SIG-M5 treated with dmso at 0.1 percent for 504 hours (cell line): ENCODE measurements around the gene SIAH1.
"Not testable (repeated sequence)": the region's sequence is repeated elsewhere in the genome, so short reads cannot be mapped to it uniquely, and the experiment has no call there.

ENCODE experiments used
- DNase-seq: peaks from one replicate; lab custom pipeline; 2025; ENCODE audit not compliant: unreplicated experiment; lab: John Stamatoyannopoulos, UW

SIAH1 gene

DNA sequence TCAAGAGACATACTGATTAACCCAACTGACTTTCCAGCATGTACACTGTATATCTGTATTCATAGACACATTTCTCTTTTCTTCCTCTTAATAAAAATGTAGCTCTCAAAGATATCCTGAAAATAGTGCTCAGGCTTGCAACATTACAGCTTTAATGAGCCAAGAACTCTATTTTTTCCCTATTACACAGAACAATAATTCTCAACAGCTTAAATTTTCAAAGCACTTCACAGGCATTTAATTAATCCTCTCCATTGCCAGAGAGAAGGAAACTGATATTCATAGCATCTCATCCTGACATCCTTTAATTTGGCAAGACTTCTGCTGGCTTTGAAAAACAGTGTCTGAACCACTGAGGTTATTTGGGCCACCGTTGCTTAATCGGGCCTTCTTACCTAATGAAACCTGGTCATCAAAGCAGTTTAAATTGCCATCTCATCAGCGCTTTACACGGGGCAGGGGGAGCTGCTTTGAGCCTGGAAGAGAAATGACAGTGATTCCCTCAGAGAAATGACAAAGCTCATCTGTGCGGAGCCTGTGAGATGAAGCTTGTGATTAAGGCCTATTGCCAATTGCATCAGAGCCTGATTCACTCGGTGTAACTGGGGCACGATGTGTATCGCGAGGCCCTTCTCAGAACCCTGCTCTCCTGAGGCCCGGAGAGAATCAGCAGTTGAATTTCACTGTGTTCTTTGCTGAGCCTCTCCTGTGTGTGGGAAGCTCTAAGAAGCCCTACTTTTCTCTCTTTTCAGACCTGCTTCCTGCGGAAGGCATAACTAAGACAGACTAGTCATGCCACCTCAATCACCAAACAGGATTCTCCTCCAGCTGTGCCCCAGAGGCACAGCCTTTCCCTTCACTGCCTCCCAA lies 8.5 kb upstream of the SIAH1 start:
- no peak for DNase-seq

DNA sequence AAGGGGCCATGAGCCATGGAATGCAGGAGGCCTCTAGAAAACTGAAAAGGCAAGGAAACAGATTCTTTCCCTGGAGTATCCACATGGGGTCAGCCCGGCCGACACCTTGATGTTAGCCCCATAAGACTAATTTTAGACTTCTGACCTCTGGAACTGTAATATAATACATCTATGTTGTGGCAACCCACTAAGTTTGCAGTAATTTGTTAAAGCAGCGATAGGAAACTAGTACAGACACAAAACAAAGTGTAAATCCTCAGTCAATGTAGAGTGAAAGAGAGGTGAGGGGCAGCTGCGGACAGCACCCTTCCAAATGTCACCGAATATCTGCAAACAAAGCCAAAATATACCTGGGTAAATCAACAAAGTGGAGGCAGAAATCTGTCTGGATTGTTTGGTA lies 7.2 kb upstream of the SIAH1 start:
- DNase-seq: no peak

DNA sequence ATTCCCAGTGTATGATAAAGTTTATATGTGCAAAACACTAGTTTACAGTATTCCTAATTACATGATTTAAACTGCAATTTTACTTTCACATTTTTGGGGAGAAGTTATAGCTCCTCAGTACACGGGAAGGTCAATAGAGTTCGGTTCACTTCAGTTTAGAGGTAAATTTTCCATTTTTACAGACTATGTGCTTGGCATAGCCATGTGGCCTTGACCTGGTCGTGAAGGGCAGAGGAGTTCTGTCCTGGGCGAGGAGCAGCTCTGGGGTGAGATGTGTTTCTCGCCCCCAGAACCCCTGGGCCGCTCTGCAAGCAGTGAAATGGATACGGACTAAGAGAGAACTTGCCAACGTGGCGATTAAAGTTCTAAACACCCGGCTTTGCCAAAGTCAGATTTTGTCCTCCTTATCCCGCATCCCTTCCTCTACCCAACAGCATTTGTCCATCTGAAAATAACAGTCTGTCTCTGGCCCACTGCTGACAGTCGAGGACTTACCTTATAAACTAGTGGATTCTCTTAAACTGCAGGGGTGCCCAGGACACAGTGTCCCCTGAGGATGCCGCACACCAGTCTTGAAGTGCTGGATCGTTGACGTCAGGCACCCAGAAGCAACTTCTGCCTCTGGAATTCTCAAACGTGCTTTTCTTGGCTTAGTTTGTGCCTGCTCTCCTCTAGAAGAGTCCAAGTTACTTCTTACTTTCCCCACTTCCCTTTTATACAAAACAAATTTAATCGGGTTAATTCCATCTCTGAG lies 1.5 kb upstream of the SIAH1 start:
- no peak for DNase-seq

DNA sequence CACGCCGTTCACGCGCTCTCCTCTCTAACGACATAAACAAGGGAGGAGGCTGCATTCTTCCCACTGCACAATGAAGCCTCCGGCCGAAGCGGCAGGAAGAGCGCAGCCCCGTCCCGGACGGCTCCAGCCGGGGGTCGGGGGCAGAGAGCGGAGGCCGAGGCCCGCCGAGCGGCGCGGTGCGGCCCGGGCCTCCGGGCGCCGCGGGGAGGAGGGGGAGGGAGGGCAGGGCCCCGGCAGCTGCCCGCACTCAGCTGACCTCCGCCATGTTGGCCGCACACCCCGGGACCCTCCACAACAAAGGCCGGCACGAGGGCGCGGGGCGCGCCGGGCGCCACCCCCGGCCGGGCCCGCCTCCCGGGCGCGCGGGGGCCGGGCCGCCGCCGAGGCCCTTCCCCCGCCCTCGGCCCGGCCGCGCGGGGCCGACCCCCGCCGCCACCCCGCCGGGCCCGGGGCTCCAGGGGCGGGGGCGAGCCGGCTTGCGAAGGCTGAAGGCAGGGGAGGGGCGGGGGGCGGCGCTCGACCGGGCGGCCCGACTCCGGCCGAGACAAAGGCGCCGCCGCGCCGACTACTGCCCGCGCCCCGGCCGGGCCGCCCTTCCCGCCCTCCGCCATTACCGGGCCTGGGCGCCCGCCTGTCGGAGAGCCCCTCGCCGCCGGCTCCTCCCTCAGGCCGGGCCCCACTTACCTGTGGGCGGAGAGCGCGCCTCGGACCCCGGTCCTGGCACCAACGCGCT lies 527 bp downstream of the SIAH1 start:
- DNase-seq: no peak

DNA sequence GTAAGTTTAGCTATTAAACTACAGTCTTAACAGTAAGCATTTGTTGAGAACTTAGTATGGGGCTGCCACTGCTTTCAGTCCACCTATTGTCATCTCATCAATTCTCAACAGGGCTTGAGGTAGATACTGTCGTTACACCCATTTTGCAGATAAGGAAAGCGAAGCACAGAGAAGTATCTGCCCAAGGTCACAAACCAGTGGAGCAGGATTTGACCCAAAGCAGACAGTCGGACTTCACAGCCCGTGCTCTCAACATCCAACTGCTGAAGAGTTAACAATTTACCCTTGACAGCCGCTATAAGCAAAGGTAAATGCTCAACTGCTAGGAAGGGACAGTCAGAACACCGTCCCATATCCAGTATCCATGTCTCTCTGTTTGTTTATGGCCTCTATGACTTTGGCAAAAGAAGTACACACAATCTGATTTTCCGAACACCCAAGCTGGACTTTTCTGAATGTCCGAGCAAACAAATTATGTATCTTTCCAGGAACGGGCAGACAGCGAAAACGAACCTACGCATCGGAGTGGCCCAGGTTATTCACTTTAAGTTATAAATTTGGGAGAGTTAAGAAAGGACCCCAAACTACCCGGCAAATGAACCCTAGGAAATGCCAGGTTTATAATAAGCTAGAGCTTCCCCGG lies 1.2 kb downstream of the SIAH1 start:
- no peak for DNase-seq

DNA sequence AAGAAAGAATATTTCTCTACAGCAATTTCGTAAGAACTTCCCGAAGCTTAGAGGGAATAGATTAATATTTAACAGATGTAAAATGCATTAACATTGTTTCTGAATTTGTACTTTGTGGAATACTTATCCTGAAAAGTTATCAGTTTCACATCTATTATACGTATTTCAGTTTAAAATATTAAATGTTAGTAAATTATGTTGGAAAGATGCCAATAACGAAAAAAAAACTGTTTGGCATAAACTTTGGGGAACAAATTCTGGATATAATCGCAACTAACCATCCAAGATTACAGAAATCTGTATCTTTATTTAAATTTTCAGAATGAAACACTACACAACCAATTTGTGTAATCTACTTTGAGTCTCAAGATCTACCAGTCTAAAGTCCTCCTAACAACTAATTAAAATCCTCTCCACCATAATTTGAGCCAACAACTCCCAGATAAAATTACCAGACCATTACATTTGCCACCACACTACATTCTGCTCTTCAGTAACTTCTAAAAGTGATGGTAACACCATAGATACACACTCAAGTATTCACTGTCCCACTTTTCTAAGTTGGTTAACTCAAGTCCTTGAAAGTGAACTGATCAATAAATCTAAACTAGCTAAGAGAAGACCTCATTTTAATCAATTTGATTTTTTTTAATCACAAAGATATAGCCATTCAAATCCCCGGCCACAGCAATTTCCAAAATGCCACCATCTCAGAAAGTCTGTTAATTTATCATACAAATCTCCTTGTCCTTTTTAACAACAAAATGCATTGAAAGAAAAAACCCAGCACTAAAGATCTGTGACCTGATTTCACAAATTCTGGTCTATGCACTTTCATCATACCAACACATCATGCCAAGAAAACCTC lies 2.0 kb downstream of the SIAH1 start:
- DNase-seq: no peak

DNA sequence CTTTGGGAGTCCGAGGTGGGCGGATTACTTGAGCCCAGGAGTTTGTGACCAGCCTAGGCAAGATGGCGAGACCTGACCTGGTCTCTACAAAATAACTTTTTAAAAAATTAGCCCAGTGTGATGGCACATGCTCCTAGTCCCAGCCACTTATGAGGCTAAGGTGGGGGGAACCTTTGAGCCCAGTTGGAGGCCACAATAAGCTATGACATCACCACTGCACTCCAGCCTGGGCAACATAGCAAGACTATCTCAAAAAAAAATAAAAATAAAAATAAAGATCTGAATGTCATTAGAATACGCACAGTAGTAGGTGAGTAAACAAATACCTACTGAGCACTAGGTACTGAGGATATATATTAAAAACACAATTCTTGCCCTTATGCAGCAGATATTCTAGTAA lies 3.1 kb downstream of the SIAH1 start:
- no peak for DNase-seq

DNA sequence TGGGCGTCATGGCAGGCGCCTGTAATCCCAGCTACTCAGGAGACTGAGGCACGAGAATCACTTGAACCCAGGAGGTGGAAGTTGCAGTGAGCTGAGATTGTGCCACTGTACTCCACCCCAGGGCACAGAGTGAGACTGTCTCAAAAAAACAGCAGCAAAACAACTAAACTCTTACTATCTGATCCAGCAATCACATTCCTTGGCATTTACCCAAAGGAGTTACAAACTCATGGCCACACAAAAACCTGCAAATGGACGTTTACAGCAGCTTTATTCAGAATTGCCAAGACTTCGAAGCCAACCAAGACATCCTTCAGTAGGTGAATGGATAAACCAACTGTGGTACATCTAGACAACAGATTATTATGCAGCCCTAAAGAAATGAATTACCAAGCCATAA lies 4.0 kb downstream of the SIAH1 start:
- no peak for DNase-seq

DNA sequence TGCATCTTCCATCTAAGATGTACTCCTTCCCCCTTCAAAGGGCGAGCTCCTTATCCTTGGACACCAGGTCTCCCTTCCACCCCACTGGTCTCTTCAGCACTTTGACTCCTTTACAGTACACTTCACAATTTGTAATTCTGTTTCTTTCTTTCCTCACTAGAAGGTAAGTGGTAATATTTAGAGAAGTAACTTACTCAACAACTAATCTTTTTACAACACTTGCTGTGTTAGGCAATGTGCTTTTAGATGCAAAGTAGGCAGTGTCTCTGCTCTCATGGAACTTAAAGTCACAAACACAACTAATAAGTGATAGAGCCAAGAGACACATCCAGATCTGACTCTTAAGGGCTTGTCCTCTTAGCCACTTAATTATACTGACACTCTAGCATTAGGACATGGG lies 6.4 kb downstream of the SIAH1 start:
- peak; percentile 78 for DNase-seq

DNA sequence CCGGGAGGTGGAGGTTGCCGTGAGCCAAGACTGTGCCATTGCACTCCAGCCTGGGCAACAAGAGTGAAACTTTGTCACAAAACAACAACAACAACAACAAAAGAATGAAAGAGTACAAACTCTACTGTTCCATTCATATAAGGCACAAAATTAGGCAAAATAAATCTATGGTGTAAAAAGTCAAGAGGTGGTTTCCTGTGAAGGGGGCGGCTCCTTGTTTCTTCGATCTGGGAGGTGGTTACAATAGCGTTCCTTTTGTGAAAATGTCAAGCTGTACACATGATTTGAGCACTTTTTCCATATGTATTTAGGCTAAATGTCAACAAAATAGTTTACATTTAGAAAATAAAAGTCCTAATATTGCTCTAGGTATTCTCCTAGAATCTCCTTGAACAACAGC lies 6.9 kb downstream of the SIAH1 start:
- no peak for DNase-seq

DNA sequence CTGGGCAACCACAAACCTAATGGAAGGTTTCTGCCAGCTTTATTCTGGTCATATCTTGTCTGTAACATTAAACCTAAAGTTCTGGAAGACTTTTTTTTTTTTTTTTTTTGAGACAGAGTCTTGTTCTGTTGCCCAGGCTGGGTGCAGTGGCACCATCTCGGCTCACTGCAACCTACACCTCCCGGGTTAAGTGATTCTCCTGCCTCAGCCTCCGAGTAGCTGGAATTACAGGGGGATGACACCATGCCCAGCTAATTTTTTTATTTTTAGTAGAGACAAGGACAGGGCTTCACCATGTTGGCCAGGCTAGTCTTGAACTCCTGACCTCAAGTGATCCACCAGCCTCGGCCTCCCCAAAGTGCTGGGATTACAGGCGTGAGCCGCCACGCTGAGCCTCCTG lies 7.9 kb downstream of the SIAH1 start:
- DNase-seq: not testable (repeated sequence)

DNA sequence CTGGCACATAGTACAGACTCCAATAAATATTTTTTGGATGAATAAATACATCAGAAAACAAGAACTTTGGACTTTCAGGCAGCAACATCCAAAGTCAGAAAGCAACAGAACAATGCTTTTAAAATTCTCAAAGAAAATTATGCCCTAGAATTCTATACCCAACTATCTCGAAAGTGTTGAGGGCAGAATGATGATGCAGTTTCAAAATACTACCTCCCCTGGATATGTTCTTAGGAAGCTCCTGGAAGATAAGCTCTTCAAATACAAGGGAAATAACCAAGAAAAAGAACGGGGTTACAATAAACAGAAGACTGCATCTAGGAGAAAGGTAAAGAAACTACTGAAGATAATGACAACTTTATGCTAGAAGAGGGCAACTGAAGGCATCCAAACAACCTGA lies 11.0 kb downstream of the SIAH1 start:
- DNase-seq: no peak

DNA sequence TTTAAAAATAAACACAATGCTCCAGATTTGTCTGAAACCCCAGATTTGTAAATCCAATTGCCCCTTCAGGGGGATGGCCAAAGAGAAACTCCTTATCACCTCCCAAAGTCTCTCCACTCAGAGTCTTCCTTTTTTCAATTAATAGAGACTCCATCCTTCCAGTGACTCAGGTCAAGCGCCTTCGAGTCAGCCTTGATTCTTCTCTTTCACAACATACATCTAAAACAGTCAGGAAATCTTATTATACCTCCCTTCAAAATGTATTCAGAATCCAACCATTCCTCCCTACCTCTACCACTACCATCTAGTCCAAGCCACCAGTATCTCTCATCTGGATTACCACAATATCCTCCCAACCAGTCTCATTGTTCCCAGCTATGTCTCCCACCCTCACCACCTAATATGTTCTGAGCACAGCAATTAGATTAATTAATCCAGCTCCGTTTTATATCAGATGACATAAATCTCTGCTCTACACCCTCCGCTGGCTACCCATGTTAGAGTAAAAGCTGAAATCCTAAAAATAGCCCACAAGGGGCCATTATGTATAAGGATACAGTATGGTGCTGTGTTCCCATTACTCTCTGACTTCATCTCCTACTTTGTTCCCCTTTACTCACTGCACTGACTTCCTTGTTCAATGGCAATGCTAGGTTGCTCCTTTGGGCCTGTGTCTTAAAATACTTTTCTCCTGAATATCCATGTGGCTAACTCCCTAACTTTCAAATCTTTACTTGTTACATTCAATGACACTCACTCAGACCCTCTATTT lies 11.8 kb downstream of the SIAH1 start:
- peak; percentile 4 for DNase-seq

DNA sequence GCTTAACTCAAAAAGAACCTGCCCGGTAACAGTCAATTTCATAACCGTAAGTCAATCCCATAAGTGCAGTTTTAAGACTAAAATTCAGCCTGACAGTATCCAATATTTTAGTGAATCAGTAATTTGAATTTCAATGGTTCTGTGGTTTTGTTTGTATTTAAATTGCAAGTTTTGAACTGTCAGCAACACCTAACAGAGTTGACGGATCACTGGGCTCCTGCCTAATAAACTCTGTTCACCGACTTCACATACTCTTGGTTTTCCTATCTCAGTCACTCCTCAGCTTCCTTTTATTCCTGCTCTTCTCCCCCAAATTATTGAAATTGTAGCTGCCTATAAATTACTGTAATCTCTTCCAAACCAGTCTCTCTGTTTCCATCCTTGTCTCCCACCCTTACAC lies 12.5 kb downstream of the SIAH1 start:
- no peak for DNase-seq

DNA sequence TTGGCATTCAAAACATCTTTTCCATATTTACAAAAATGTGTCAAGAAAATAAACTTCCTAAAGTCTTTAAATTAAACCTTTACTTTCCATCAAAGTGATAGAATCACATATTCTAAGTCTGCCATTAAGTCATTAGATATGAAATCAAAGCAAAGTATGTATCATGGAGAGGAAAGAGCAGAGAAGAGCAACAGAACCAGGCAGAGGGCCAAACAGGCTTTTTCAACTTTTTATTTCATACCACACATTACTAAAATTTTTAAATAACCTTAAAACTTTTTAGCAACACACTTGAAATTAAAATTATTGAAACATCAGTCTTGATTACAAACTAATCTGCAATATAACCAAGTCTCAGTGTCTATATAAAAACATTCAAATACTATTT lies 13.8 kb downstream of the SIAH1 start:
- no peak for DNase-seq

DNA sequence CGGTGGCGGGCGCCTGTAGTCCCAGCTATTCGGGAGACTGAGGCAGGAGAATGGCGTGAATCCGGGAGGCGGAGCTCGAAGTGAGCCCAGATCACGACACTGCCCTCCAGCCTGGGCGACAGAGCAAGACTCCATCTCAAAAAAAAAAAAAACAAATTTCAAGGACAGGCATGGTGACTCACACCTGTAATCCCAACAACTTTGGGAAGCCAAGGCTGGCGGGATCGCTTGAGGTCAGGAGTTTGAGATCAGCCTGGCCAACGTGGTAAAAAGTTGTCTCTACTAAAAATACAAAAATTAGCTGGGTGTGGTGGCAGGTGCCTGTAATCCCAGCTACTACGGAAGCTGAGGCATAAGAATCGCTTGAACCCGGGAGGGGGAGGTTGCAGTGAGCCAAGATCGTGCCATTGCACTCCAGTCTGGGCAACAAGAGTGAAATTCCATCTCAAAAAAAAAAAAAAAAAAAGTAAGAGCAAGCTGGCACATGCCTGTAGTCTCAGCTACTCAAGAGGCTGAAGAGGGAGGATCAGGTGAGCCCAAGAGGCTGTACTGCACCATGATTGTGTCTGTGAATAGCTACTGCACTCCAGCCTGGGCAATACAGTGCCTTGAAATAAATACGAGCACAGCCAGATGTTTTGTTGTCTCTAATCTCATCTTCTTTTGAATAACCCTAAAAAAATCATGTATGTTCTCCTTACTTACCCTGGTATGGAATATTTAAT lies 14.4 kb downstream of the SIAH1 start:
- DNase-seq: not testable (repeated sequence)

DNA sequence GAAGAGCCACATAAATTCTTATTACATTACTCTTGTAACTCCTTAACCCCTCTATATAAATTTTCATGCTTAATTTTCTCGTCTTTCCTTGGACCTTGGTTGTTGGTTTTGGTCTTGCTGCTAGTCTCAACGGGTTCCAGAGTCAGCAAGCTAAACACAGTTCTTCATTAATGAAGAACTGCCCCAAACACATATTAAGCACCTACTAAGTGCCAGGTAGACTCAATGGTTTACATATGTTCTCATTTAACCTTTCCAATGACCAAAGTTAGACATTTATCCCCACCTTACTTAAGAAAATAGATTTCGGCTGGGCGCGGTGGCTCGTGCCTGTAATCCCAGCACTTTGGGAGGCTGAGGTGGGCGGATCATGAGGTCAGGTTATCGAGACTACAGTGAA lies 15.0 kb downstream of the SIAH1 start:
- no peak for DNase-seq

DNA sequence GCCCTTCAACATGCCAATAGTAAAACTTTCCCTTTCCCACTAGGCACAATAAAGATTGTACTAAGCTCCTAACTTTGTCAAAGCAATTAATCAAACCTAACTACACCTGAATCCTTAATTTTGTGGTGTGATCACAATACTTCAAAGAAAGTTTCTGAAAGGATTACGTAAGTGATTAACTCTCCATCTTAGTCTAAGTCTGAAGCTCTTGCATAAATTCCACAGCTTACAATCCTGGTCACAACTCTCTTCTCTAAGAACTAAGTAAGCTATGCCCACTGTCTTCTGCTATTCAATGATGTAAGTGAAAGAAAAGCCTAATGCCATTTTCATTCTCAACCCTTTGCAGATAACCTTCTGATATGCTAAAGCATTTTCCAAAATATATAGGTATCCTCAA lies 15.4 kb downstream of the SIAH1 start:
- peak; percentile 34 for DNase-seq

DNA sequence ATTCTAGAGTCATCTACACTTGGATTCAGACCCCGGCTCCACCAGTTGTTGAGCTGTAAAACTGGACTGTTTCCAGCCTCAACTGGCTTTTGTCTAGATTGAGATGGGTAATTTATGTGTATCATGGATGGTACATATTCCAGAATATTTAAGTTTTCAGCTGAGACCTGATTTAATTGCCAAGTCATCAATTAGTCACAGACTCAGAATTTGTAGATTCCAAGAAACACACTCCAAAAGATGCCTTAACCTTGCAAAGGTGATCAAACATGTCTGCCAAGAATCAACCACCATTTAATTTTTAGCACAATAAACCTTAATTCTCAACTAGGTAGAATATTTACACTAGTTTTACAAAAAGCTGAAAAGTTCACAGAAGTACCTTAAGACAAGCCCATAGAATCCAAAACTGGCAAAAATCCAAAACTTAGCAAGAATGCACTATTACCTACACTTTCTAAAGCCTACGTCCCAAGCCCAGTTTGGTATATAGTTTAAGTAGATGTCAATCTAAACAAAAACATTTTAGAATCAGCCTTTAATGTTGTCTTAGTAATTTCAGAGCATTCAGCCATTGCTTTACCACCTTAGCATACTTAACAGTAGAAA lies 17.7 kb downstream of the SIAH1 start:
- DNase-seq: no peak
